ENCODE data around the gene HPS4. TPM values are rescaled to one million over a fixed set of nuclear protein-coding genes. Genes with fewer than 3 reads are reported as not detected.

The HPS4 gene
- total and polyA plus RNA-seq, 11 donors, result 6.2 to 15.0 (median 9.3) TPM

DNA sequence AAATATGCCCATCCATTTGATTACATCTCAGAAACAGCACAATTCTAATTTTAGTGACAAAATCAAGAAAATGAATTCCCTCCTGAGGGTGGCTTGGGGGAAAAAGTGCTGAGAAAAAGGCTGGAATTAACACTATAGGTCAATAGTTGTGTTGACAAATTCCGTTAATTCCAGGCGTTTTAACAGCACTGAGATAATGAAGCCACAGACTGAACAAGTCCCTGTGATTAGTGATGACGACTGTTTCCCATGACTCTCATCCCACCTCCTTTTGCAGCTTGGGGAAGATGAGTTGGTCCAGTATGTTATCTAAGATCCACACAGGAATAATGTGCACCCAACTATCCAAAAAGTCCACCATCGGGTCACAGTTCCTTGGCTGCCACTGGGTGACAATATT, 12.9 kb upstream of the HPS4 start:
- DNase-seq (no peak), ATAC-seq (no peak)
- H3K36me3 ChIP-seq, result peaks cover 6 to 100% (median 99%) of the 10 kb centered on the region in 9 donors
- peaks cover 0 to 6% (median 0%) of the 10 kb centered on the region in 12 donors for H3K4me1 ChIP-seq
- H3K4me3 ChIP-seq, result no peak overlapping the region
- no peak overlapping the region for H3K27ac ChIP-seq
- whole genome bisulfite sequencing, 4 donors, result 77 to 80% (median 79%) methylated on average over 4 of the region's 4 CpGs
- intact Hi-C loops (cut with DNase I), result no loop called here
- H3K27me3 ChIP-seq, result no peaks in the 10 kb centered on the region
- TF ChIP-seq, protein P1, sequence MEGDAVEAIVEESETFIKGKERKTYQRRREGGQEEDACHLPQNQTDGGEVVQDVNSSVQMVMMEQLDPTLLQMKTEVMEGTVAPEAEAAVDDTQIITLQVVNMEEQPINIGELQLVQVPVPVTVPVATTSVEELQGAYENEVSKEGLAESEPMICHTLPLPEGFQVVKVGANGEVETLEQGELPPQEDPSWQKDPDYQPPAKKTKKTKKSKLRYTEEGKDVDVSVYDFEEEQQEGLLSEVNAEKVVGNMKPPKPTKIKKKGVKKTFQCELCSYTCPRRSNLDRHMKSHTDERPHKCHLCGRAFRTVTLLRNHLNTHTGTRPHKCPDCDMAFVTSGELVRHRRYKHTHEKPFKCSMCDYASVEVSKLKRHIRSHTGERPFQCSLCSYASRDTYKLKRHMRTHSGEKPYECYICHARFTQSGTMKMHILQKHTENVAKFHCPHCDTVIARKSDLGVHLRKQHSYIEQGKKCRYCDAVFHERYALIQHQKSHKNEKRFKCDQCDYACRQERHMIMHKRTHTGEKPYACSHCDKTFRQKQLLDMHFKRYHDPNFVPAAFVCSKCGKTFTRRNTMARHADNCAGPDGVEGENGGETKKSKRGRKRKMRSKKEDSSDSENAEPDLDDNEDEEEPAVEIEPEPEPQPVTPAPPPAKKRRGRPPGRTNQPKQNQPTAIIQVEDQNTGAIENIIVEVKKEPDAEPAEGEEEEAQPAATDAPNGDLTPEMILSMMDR (IDR thresholded peaks at IDR 0.05), result no peak
- no peak for TF ChIP-seq POLR2A (IDR thresholded peaks at IDR 0.05)
- no peaks in the 10 kb centered on the region for H3K9me3 ChIP-seq

DNA sequence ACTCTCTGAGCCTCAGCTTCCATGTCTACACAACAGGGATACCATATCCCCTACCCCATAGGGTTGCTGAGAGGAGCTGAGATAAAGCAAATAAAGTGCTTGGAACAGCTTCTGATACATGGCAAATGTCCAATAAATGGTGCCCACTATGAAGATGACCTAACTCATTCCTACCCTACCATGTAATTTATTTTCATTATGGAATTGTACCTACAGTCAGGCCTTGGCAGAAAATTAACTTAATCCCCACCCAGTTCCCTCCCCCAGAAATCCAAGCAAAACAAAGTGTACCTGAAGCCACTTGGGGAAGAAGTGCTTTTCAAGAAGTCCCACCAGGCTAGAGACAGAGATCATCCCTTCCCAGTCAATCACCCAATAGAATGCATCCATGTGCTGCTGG, 10.9 kb upstream of the HPS4 start:
- TF ChIP-seq, protein P1 (IDR thresholded peaks at IDR 0.05), result no peak
- no peak for TF ChIP-seq POLR2A (IDR thresholded peaks at IDR 0.05)
- peaks cover 6 to 100% (median 99%) of the 10 kb centered on the region in 9 donors for H3K36me3 ChIP-seq
- H3K27ac ChIP-seq, result no peak overlapping the region
- ATAC-seq, result no peak
- intact Hi-C loops (cut with DNase I), result no loop called here
- no peaks in the 10 kb centered on the region for H3K27me3 ChIP-seq
- no peak overlapping the region for H3K4me3 ChIP-seq
- no peaks in the 10 kb centered on the region for H3K9me3 ChIP-seq
- peaks cover 0 to 6% (median 0%) of the 10 kb centered on the region in 12 donors for H3K4me1 ChIP-seq
- DNase-seq, result no peak

DNA sequence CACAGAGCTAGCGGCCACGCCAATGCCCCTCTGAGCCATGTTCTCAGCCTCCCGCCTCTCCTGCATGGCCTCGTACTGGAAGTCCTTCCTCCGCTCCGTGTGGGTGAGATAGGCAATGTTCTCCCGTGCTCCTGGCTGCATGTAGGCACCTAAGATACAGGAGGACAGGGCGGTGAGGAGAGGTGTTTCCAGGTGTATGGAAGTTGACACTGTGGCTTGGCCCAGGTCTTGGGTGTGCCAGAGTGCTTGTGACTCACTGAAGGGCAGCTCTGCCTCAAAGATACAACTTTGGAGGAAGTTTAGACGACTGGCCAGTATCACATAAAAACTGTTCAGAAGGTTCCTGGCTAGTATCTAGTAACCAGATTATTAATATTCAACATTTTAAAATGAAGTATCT, 8.6 kb upstream of the HPS4 start:
- no peak for ATAC-seq
- Histone ChIP-seq H3K4me3 (no peak overlapping the region), H3K36me3 (peaks cover 0 to 100% (median 99%) of the 10 kb centered on the region in 9 donors), H3K27ac (no peak overlapping the region), H3K4me1 (peaks cover 0 to 6% (median 0%) of the 10 kb centered on the region in 12 donors), H3K27me3 (no peaks in the 10 kb centered on the region), H3K9me3 (no peaks in the 10 kb centered on the region)
- intact Hi-C loops (cut with DNase I), result no loop called here
- WGBS, 4 donors, result 88 to 93% (median 91%) methylated on average over 9 of the region's 9 CpGs
- DNase-seq, result no peak
- TF ChIP-seq, protein P1 (IDR thresholded peaks at IDR 0.05), result no peak
- TF ChIP-seq POLR2A (IDR thresholded peaks at IDR 0.05), result no peak

DNA sequence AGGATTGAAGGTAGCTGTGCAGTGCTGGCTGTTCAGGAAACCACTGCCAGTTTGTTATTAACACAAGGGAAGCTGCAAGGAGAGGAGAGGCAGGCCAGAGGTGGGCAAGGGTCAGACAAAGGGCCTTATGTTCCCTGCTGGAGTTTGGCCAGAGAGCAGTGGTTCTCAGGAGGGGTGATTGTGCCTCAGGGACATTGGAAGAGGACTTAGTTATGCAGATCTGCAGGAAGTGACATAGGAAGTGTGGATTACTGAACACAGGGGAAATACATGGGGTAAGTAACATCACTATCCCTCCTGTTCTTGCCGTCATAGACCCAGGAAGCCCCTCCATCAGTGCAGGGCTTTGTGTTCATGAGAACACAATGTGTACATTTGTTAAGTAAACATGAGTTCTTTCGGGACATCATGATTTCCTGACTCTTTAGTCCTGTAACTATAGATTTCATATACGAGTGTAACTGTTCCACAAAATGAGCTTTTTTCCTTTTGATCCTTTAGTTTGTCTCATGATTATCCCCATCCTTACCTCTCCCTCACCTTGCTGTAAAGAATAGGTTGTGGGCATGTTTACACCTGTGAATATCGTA, 6.0 kb upstream of the HPS4 start:
- Histone ChIP-seq H3K27ac (no peak overlapping the region), H3K36me3 (peaks cover 0 to 86% (median 76%) of the 10 kb centered on the region in 9 donors), H3K27me3 (no peaks in the 10 kb centered on the region), H3K4me1 (peaks cover 3 to 19% (median 8%) of the 10 kb centered on the region in 12 donors), H3K9me3 (no peaks in the 10 kb centered on the region), H3K4me3 (no peak overlapping the region)
- no peak for TF ChIP-seq POLR2A (IDR thresholded peaks at IDR 0.05)
- TF ChIP-seq, protein P1 (IDR thresholded peaks at IDR 0.05), result no peak
- 72 to 83% (median 78%) methylated on average over 4 of the region's 4 CpGs for WGBS, 4 donors
- ATAC-seq (no peak), DNase-seq (no peak)
- intact Hi-C loops (cut with DNase I), result no loop called here

Data from heart left ventricle (tissue), 16 donors.